Panc1 (cell line): ENCODE data around the gene RTL1.

Source experiments
- CTCF ChIP-seq: fragments of 450-650 bp; IDR thresholded peaks from 2 replicates; pipeline ENCODE4 v1.5.1; 2017; ENCODE audit warnings: mild to moderate bottlenecking
- POLR2AphosphoS5 ChIP-seq: IDR thresholded peaks from 2 replicates; pipeline ENCODE4 v1.6.1; 2012; ENCODE audit warnings: mild to moderate bottlenecking, low read depth, low read length, moderate library complexity
- SIN3A ChIP-seq: IDR thresholded peaks from 2 replicates; pipeline ENCODE4 v1.6.1; 2012; ENCODE audit warnings: low read depth, mild to moderate bottlenecking, low read length, moderate library complexity, borderline replicate concordance; ENCODE audit not compliant: insufficient read depth
- TCF7L2 ChIP-seq: IDR thresholded peaks from 2 replicates; pipeline ENCODE4 v1.6.1; 2011; ENCODE audit warnings: mild to moderate bottlenecking, low read depth, low read length, inconsistent platforms

GRCh38 chr14:100841761-100842403, 61.6 kb downstream of the RTL1 start:
- TF ChIP-seq CTCF (no peak), SIN3A (no peak), POLR2AphosphoS5 (no peak), TCF7L2 (no peak)
